ENCODE results near the gene VSIG8. TPM values are rescaled to one million over a fixed set of nuclear protein-coding genes. Genes with fewer than 3 reads are reported as not detected.

Gene VSIG8
- total and polyA plus RNA-seq, 2 of the 4 experiments (the other 2 are of a cell fraction): not detected

- DNase-seq (no peak), ATAC-seq (ENCODE audit: low read depth) (no peak)
- peak overlapping the region; percentile 98 for H3K14ac ChIP-seq (replicated peaks; ENCODE audit: low read depth, low read length)
- H4K20me1 ChIP-seq (ENCODE audit: insufficient read depth, low read length): no peaks in the 10 kb centered on the region
- H3K27ac ChIP-seq (ENCODE audit: insufficient read depth, low read length): peak overlapping the region; percentile 93
- peak overlapping the region; percentile 100 for H2BK120ac ChIP-seq (ENCODE audit: low read depth, low read length)
- peak overlapping the region; percentile 98; the same call in 2 of the 3 replicates for H2BK15ac ChIP-seq (ENCODE audit: low read depth, low read length)
- H3K27me3 ChIP-seq (ENCODE audit: control insufficient read depth, insufficient read depth, low read length): no peaks in the 10 kb centered on the region
- H3K9me1 ChIP-seq (ENCODE audit: insufficient read depth, low read length): peaks cover 4% of the 10 kb centered on the region
- no peak overlapping the region for H3K4me2 ChIP-seq (ENCODE audit: low read depth, low read length)
- peak overlapping the region; percentile 99 for H3K4ac ChIP-seq (ENCODE audit: low read depth, low read length)
- ChIA-PET POLR2A (ENCODE audit: unreplicated experiment) (interaction anchor here (1.0 kb wide), 1 partner anchor 90 kb away, joined by 3 read pairs; no protein-coding TSS in a partner anchor), CTCF (interaction anchor here (0.9 to 9.2 kb wide), 15 partner anchors 9 to 729 kb away, joined by 3 to 150 read pairs (median 5); partner anchors contain the start of gene DUSP23)
- no peaks in the 10 kb centered on the region for H3K9me3 ChIP-seq (ENCODE audit: control insufficient read depth, insufficient read depth, low read length)
- dilution Hi-C loops (cut with HindIII; ENCODE audit: low sequenced_read_pairs, unreplicated experiment): loop anchor here (25.0 kb wide), 1 partner anchor 103 kb away; the partner anchor contains the start of gene DUSP23
- H3K36me3 ChIP-seq (ENCODE audit: control insufficient read depth, insufficient read depth, low read length): no peaks in the 10 kb centered on the region
- peak overlapping the region; percentile 88 for H4K91ac ChIP-seq (ENCODE audit: insufficient read depth, low read depth, low read length)
- peak overlapping the region; percentile 96 for H2AK9ac ChIP-seq (replicated peaks; ENCODE audit: low read depth, low read length, poor library complexity)
- peak overlapping the region; percentile 75 for H3K56ac ChIP-seq (ENCODE audit: extremely low read depth, insufficient read depth, low read length)
- H4K8ac ChIP-seq (ENCODE audit: low read depth in 2 of 2, low read length in 2 of 2): peak overlapping the region; percentile 93 to 95
- H4K5ac ChIP-seq (ENCODE audit: low read depth, low read length): peak overlapping the region; percentile 96
- H3K18ac ChIP-seq (ENCODE audit: low read depth, low read length): peak overlapping the region; percentile 90
- H3K79me1 ChIP-seq (ENCODE audit: low read depth in 1 of 2, low read length in 2 of 2): peaks cover 0 to 4% of the 10 kb centered on the region in 2 experiments; a peak in 2 of 4 replicates
- H3K23ac ChIP-seq (ENCODE audit: low read depth, low read length): peak overlapping the region; percentile 97; the same call in 1 of the 2 replicates
- H2BK20ac ChIP-seq (ENCODE audit: low read depth, low read length): peak overlapping the region; percentile 100
- intact Hi-C loops (cut with micrococcal nuclease): loop anchor here (2.0 kb wide), 4 partner anchors 34 to 730 kb away; partner anchors contain the start of gene TAGLN2
- TF ChIP-seq SMC3 (IDR thresholded peaks at IDR 0.05; ENCODE audit: low read depth, low read length) (no peak), USF2 (IDR thresholded peaks at IDR 0.05; ENCODE audit: low read depth, low read length) (no peak), MXI1 (IDR thresholded peaks at IDR 0.05; ENCODE audit: borderline replicate concordance, low read depth, low read length) (no peak)
- TF ChIP-seq, protein P1, sequence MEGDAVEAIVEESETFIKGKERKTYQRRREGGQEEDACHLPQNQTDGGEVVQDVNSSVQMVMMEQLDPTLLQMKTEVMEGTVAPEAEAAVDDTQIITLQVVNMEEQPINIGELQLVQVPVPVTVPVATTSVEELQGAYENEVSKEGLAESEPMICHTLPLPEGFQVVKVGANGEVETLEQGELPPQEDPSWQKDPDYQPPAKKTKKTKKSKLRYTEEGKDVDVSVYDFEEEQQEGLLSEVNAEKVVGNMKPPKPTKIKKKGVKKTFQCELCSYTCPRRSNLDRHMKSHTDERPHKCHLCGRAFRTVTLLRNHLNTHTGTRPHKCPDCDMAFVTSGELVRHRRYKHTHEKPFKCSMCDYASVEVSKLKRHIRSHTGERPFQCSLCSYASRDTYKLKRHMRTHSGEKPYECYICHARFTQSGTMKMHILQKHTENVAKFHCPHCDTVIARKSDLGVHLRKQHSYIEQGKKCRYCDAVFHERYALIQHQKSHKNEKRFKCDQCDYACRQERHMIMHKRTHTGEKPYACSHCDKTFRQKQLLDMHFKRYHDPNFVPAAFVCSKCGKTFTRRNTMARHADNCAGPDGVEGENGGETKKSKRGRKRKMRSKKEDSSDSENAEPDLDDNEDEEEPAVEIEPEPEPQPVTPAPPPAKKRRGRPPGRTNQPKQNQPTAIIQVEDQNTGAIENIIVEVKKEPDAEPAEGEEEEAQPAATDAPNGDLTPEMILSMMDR (conservative IDR thresholded peaks at IDR 0.05; ENCODE audit: low read depth, low read length): no peak
- peak overlapping the region; percentile 55 for H3K9ac ChIP-seq (ENCODE audit: low read depth, low read length)
- peaks cover 9% of the 10 kb centered on the region for H3K4me1 ChIP-seq (ENCODE audit: control insufficient read depth, insufficient read depth, low read length)
- no peak overlapping the region for H3K4me3 ChIP-seq (ENCODE audit: insufficient read depth, low read depth, low read length)
- peak overlapping the region; percentile 84 for H2AFZ ChIP-seq (replicated peaks; ENCODE audit: low read length, poor library complexity)
- peak overlapping the region; percentile 92 for H2BK5ac ChIP-seq (ENCODE audit: low read depth, low read length, poor library complexity, severe bottlenecking)
- H2AK5ac ChIP-seq (ENCODE audit: low read depth, low read length): peak overlapping the region; percentile 100
- in situ Hi-C loops (cut with MboI; ENCODE audit: low sequenced_read_pairs): loop anchor here (5.0 to 25.0 kb wide), 2 partner anchors 93 to 678 kb away; partner anchors contain the start of gene ACKR1
- 95% methylated on average over 3 of the region's 8 CpGs; no CpG with 5 or more reads in 1 of the 2 experiments for WGBS, 2 experiments (ENCODE audit: extremely low coverage in 2 of 2, insufficient read length in 1 of 2)
- no TSS peak for BruUV-seq (replicated peaks)
Observed at GRCh38 chr1:159890390-159890789, 27.9 kb upstream of the VSIG8 start.

All from IMR-90 (cell line).